BJ (cell line): ENCODE measurements around the gene LMAN1L. TPM values are rescaled to one million over a fixed set of nuclear protein-coding genes. Genes with fewer than 3 reads are reported as not detected.

Source experiments
- CTCF ChIA-PET: fragments of 350-600 bp; formaldehyde crosslinking; extraction: SDS; loops from one replicate; lab custom pipeline; 2021; ENCODE audit warnings: antibody characterized with exemption, inconsistent platforms; lab: Yijun Ruan, JAX
- POLR2A ChIA-PET: fragments of 300-600 bp; sonication (Branson Sonifier 250); formaldehyde crosslinking; extraction: SDS; loops from one replicate; lab custom pipeline; 2021; ENCODE audit warnings: antibody characterized with exemption; lab: Charles Lee
- DNase-seq: peaks from one replicate; pipeline ENCODE4 v3.0.0-alpha.2; 2011; ENCODE audit warnings: low read depth
- H3K27me3 ChIP-seq: 2 replicates; pipeline ENCODE4 v1.6.0; 2011; ENCODE audit warnings: low read length; ENCODE audit not compliant: control insufficient read depth, insufficient read depth
- H3K36me3 ChIP-seq: 2 replicates; pipeline ENCODE4 v1.5.1; 2011; ENCODE audit warnings: low read length; ENCODE audit not compliant: control insufficient read depth, insufficient read depth
- H3K4me3 ChIP-seq: 2 replicates; pipeline ENCODE4 v1.5.1; 2011; ENCODE audit warnings: low read depth, mild to moderate bottlenecking, control low read depth, low read length
- CTCF ChIP-seq: IDR thresholded peaks from 2 replicates; pipeline ENCODE4 v1.5.1; 2011; ENCODE audit warnings: low read depth, mild to moderate bottlenecking, control low read depth, inconsistent platforms, low read length, moderate library complexity; ENCODE audit not compliant: insufficient read depth
- polyA plus RNA-seq: library from polyadenylated mRNA; depleted of rRNA; stranded (reverse); fragments of >200 nt; gene quantifications from 2 replicates; pipeline ENCODE4 v1.2.3, GENCODE V29; 2011

Gene LMAN1L
- polyA plus RNA-seq, 1 experiment: not detected

GRCh38 chr15:74825866-74826265, 13.2 kb downstream of the LMAN1L start:
- TF ChIP-seq CTCF: no peak
- Histone ChIP-seq H3K36me3 (no peaks in the 10 kb centered on the region), H3K27me3 (peaks cover 27% of the 10 kb centered on the region), H3K4me3 (no peak overlapping the region)
- CTCF ChIA-PET: interaction anchor here (1.1 to 3.9 kb wide), 6 partner anchors 9 to 54 kb away, joined by 3 to 14 read pairs (median 4); partner anchors contain the start of gene ULK3
- no peak for DNase-seq
- POLR2A ChIA-PET: no interaction called here

DNA sequence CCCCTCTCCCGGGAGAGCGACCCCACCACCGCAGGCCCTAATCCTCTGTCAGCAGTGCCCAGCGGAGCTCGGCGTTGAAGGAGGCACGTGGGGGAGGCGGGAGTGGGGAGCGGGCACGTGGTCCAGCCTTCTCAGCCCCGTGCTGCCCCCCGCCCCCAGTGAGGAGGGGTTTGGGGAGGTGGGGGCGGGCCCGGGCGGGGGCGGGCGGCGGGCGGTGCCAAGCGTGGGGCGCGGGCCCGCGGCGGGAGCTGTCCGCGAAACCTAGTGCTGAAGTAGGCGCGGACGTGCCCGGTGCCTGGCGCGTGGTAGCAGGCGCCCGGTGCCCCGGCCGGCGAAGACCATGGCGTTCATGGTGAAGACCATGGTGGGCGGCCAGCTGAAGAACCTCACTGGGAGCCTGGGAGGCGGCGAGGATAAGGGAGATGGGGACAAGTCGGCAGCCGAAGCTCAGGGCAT, 13.8 kb downstream of the LMAN1L start, which contains the start of gene CPLX3:
Gene CPLX3, plus strand, starts transcription at position 264 of the 456 bp plus-strand sequence. Its CDS starts 77 bp downstream, at position 341.
- peaks cover 27% of the 10 kb centered on the region for H3K27me3 ChIP-seq
- no peaks in the 10 kb centered on the region for H3K36me3 ChIP-seq
- H3K4me3 ChIP-seq: no peak within 1 kb of the TSS
- CTCF ChIA-PET: interaction anchor here (1.1 to 3.9 kb wide), 6 partner anchors 9 to 55 kb away, joined by 3 to 14 read pairs (median 4); partner anchors contain the start of gene ULK3
- TF ChIP-seq CTCF: no peak
- no peak for DNase-seq
- POLR2A ChIA-PET: no interaction called here

DNA sequence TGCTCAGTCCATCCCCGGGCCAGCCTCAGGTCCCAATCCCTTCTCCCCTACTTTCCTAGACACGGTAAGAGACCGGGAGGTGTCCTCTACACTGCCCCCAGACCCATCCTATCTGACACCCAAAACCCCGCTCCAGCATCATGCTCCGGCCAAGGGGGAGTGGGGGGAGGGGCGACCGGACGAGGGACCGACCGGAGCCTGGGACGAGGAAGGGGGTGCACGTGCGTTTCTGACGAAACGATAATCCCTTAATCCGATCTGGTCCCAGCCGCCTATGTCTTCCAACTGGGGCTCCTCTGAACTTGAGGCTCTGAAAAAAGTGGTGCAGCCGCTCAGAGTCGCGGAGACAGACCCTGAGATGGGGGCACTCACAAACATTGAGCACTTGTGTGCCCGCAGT, 14.3 kb downstream of the LMAN1L start:
- no peak for DNase-seq
- ChIA-PET CTCF (interaction anchor here (0.6 to 3.9 kb wide), 8 partner anchors 8 to 55 kb away, joined by 3 to 14 read pairs (median 4); partner anchors contain the start of gene ULK3), POLR2A (no interaction called here)

GRCh38 chr15:74827614-74828013, 15.0 kb downstream of the LMAN1L start:
- Histone ChIP-seq H3K36me3 (no peaks in the 10 kb centered on the region), H3K4me3 (no peak overlapping the region), H3K27me3 (peaks cover 27% of the 10 kb centered on the region)
- POLR2A ChIA-PET: no interaction called here
- no peak for DNase-seq
- no peak for TF ChIP-seq CTCF
- CTCF ChIA-PET: interaction anchor here (0.8 to 3.9 kb wide), 3 partner anchors 9 to 28 kb away, joined by 3 to 14 read pairs (median 5); no protein-coding TSS in a partner anchor

More for the DNA sequence above, 14.3 kb downstream of the LMAN1L start:
- no peak for TF ChIP-seq CTCF
- H3K36me3 ChIP-seq: no peaks in the 10 kb centered on the region
- no peak overlapping the region for H3K4me3 ChIP-seq
- H3K27me3 ChIP-seq: peaks cover 27% of the 10 kb centered on the region

GRCh38 chr15:74828835-74829234, 16.2 kb downstream of the LMAN1L start:
- no peaks in the 10 kb centered on the region for H3K36me3 ChIP-seq
- H3K27me3 ChIP-seq: peaks cover 27% of the 10 kb centered on the region

More at GRCh38 chr15:74828835-74829234, 16.2 kb downstream of the LMAN1L start:
- ChIA-PET POLR2A (no interaction called here), CTCF (no interaction called here)
- DNase-seq: no peak
- H3K4me3 ChIP-seq: no peak overlapping the region
- TF ChIP-seq CTCF: no peak
